Thoracic aorta (tissue), 2 donors: ENCODE results near the gene RELL2. TPM values are rescaled to one million over a fixed set of nuclear protein-coding genes. Genes with fewer than 3 reads are reported as not detected.

ENCODE experiments used
- ATAC-seq: fragments of 150-250 bp; one replicate; pipeline ENCODE4 v1.8.0; 2017; ENCODE audit warnings: low read depth; ENCODE audit not compliant: insufficient number of reproducible peaks, low FRiP score
- DNase-seq: peaks from one replicate; pipeline ENCODE4 v3.0.0-alpha.2; 2020; ENCODE audit warnings: low spot score
- H3K27ac ChIP-seq, 2 donors: fragments of 200-600 bp; sonication (generic); 1 replicate in 1 of 2; 2 replicates in 1 of 2; pipeline ENCODE4 v1.5.1; 2016; ENCODE audit warnings: mild to moderate bottlenecking in 2 of 2, moderate library complexity in 2 of 2
- H3K27me3 ChIP-seq: fragments of 200-600 bp; sonication (generic); replicated peaks from 2 replicates; pipeline ENCODE4 v1.6.0; 2016; ENCODE audit warnings: mild to moderate bottlenecking; ENCODE audit not compliant: insufficient read depth
- H3K36me3 ChIP-seq: fragments of 200-600 bp; sonication (generic); one replicate; pipeline ENCODE4 v1.5.1; 2016
- H3K4me1 ChIP-seq, 2 donors: fragments of 200-600 bp; sonication (generic); 1 replicate in 1 of 2; 2 replicates in 1 of 2; pipeline versions ENCODE4 v1.5.1 to v1.6.0; 2016; ENCODE audit warnings: low read depth in 2 of 2, mild to moderate bottlenecking in 1 of 2; ENCODE audit not compliant: control insufficient read depth in 1 of 2
- H3K4me3 ChIP-seq: fragments of 200-600 bp; sonication (generic); 2 replicates; pipeline ENCODE4 v1.5.1; 2016; ENCODE audit warnings: mild to moderate bottlenecking
- H3K9me3 ChIP-seq: fragments of 200-600 bp; sonication (generic); 2 replicates; pipeline ENCODE4 v1.5.1; 2016
- total RNA-seq, 2 donors: library from RNA; depleted of rRNA; stranded (reverse); fragments of >200 nt; gene quantifications; one replicate each; pipeline versions ENCODE4 v1.1.0 to v1.2.3, GENCODE V29; 2016
- TF ChIP-seq, protein P1 (sequence below): fragments of 200-600 bp; sonication (generic); IDR thresholded peaks from one replicate; pipeline ENCODE4 v1.5.1; 2019; ENCODE audit warnings: antibody characterized with exemption

RELL2 gene
- total RNA-seq, 2 donors from 2014 or later, result 1.6 to 3.2 TPM

DNA sequence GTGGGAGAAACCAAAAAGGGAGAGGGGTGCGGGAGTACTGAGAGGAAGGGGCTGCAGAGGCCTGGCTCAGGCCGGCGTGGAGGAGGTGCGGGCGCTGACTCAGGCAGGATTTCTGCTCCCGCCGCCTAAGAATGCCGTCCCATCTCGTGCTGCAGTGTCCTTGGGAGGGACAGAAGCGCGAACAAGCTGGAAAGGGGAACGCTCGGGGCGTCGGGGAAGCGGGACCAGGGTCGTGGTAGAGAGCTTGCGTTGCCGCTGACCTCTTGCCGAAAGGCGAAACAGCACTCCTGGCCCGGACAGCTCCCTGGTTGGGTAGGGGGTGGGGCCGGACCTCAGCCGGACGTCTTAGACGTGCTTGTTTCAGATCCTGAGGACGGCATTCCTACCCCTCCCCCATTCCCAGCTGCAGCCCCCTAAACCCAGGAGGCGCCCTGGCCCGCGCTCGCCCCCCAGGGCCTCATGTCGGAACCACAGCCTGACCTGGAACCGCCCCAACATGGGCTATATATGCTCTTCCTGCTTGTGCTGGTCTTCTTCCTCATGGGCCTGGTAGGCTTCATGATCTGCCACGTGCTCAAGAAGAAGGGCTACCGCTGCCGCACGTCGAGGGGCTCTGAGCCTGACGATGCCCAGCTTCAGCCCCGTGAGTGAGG, 1.1 kb downstream of the RELL2 start:
- Histone ChIP-seq H3K4me3 (peak overlapping the region; percentile 78), H3K27ac (no peak overlapping the region), H3K36me3 (no peaks in the 10 kb centered on the region), H3K4me1 (peaks cover 9 to 31% of the 10 kb centered on the region in 2 donors), H3K9me3 (no peaks in the 10 kb centered on the region), H3K27me3 (no peaks in the 10 kb centered on the region)
- TF ChIP-seq, protein P1, sequence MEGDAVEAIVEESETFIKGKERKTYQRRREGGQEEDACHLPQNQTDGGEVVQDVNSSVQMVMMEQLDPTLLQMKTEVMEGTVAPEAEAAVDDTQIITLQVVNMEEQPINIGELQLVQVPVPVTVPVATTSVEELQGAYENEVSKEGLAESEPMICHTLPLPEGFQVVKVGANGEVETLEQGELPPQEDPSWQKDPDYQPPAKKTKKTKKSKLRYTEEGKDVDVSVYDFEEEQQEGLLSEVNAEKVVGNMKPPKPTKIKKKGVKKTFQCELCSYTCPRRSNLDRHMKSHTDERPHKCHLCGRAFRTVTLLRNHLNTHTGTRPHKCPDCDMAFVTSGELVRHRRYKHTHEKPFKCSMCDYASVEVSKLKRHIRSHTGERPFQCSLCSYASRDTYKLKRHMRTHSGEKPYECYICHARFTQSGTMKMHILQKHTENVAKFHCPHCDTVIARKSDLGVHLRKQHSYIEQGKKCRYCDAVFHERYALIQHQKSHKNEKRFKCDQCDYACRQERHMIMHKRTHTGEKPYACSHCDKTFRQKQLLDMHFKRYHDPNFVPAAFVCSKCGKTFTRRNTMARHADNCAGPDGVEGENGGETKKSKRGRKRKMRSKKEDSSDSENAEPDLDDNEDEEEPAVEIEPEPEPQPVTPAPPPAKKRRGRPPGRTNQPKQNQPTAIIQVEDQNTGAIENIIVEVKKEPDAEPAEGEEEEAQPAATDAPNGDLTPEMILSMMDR, result peak; percentile 15
- peak; percentile 5 for ATAC-seq
- no peak for DNase-seq

GRCh38 chr5:141638771-141639170, 2.0 kb downstream of the RELL2 start:
- H3K27ac ChIP-seq, result no peak overlapping the region
- TF ChIP-seq, protein P1, result no peak
- ATAC-seq, result no peak
- H3K36me3 ChIP-seq, result peaks cover 3% of the 10 kb centered on the region
- H3K27me3 ChIP-seq, result no peaks in the 10 kb centered on the region
- no peak overlapping the region for H3K4me3 ChIP-seq
- peaks cover 9 to 28% of the 10 kb centered on the region in 2 donors for H3K4me1 ChIP-seq
- H3K9me3 ChIP-seq, result no peaks in the 10 kb centered on the region
- DNase-seq, result no peak

DNA sequence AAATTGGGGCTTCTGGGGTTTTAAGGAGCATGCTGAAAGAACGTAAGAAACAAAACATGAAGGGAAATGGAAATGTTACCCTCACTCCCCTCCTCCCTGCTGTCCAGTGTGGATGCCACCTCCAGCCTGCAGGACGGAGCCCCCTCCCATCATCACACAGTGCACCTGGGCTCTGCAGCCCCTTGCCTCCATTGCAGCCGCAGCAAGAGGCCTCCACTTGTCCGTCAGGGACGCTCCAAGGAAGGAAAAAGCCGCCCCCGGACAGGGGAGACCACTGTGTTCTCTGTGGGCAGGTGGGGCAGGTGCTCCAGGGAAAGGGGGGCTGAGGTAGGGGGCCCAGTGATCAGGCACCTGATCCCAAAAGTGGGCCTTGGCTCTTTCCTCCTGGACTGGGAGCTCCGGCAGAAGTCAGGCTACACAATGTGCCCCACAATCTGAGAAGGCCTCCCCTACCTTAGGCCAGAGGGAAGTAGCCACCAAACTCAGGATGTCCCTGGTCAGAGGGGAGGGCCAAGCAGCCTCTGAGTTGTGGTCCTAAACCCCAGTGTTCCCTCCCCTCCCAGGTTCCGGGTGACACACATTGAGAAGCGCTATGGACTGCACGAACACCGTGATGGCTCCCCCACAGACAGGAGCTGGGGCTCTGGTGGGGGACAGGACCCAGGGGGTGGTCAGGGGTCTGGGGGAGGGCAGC, 2.7 kb downstream of the RELL2 start:
- TF ChIP-seq, protein P1, result no peak
- no peak overlapping the region for H3K4me3 ChIP-seq
- no peaks in the 10 kb centered on the region for H3K9me3 ChIP-seq
- no peaks in the 10 kb centered on the region for H3K27me3 ChIP-seq
- DNase-seq (no peak), ATAC-seq (no peak)
- no peak overlapping the region for H3K27ac ChIP-seq
- peaks cover 9 to 24% of the 10 kb centered on the region in 2 donors for H3K4me1 ChIP-seq
- H3K36me3 ChIP-seq, result peaks cover 3% of the 10 kb centered on the region

DNA sequence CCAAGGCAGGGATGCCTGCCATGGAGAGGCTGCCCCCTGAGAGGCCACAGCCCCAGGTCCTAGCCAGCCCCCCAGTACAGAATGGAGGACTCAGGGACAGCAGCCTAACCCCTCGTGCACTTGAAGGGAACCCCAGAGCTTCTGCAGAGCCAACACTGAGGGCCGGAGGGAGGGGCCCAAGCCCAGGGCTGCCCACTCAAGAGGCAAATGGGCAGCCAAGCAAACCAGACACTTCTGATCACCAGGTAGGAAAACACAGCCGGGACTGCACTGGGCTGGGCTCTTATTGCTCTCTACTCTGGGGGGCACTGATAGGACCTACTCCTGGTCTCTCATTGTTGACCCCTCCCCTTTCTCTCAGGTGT, 3.2 kb downstream of the RELL2 start:
- Histone ChIP-seq H3K9me3 (no peaks in the 10 kb centered on the region), H3K27me3 (no peaks in the 10 kb centered on the region), H3K4me3 (no peak overlapping the region), H3K36me3 (peaks cover 4% of the 10 kb centered on the region), H3K27ac (no peak overlapping the region), H3K4me1 (peaks cover 8 to 19% of the 10 kb centered on the region in 2 donors)
- DNase-seq (no peak), ATAC-seq (no peak)
- TF ChIP-seq, protein P1, result no peak

GRCh38 chr5:141640698-141641097, 3.9 kb downstream of the RELL2 start:
- H3K27ac ChIP-seq, result no peak overlapping the region
- no peak for DNase-seq
- no peaks in the 10 kb centered on the region for H3K27me3 ChIP-seq
- ATAC-seq, result no peak
- H3K4me1 ChIP-seq, result peaks cover 3 to 12% of the 10 kb centered on the region in 2 donors
- no peak overlapping the region for H3K4me3 ChIP-seq
- H3K36me3 ChIP-seq, result peaks cover 11% of the 10 kb centered on the region
- H3K9me3 ChIP-seq, result no peaks in the 10 kb centered on the region
- TF ChIP-seq, protein P1, result no peak
